ENCODE results near the gene CNGB1.

The CNGB1 gene

GRCh38 chr16:57966204-57966771, 4.6 kb downstream of the CNGB1 start:
- H3K79me2 ChIP-seq (ENCODE audit: insufficient read depth, low read length) = no peaks in the 10 kb centered on the region
- no peaks in the 10 kb centered on the region for H3K9me2 ChIP-seq (ENCODE audit: low read depth, low read length)
- no peaks in the 10 kb centered on the region for H3K27me3 ChIP-seq (ENCODE audit: insufficient read depth, low read length)
- H3F3A ChIP-seq (ENCODE audit: insufficient read depth, low read length) = no peaks in the 10 kb centered on the region
- TF ChIP-seq EZH2 (IDR thresholded peaks at IDR 0.05; ENCODE audit: borderline replicate concordance, low read length) (no peak), CTCF (IDR thresholded peaks at IDR 0.05; ENCODE audit: low read length) (no peak)
- no peak overlapping the region for H3K4me3 ChIP-seq (ENCODE audit: low read depth, low read length, poor library complexity, severe bottlenecking)
- H3K9me3 ChIP-seq (ENCODE audit: low read length) = no peaks in the 10 kb centered on the region
- H2AFZ ChIP-seq (ENCODE audit: low read length) = no peak overlapping the region
- no peak overlapping the region for H3K27ac ChIP-seq (ENCODE audit: low read depth, low read length, poor library complexity, severe bottlenecking)
- H3K4me1 ChIP-seq (ENCODE audit: insufficient read depth, low read length, severe bottlenecking) = no peaks in the 10 kb centered on the region
- H3K4me2 ChIP-seq (ENCODE audit: low read length) = no peak overlapping the region
- H4K20me1 ChIP-seq (ENCODE audit: insufficient read depth, low read length) = no peaks in the 10 kb centered on the region
- no peak overlapping the region for H3K9ac ChIP-seq (ENCODE audit: low read length)
- no peaks in the 10 kb centered on the region for H3K36me3 ChIP-seq (ENCODE audit: insufficient read depth, low read length)

GRCh38 chr16:57964157-57964700, 6.7 kb downstream of the CNGB1 start:
- no peak overlapping the region for H3K9ac ChIP-seq (ENCODE audit: low read length)
- TF ChIP-seq CTCF (IDR thresholded peaks at IDR 0.05; ENCODE audit: low read length) (no peak), EZH2 (IDR thresholded peaks at IDR 0.05; ENCODE audit: borderline replicate concordance, low read length) (no peak)
- H3K79me2 ChIP-seq (ENCODE audit: insufficient read depth, low read length) = no peaks in the 10 kb centered on the region
- no peak overlapping the region for H3K4me3 ChIP-seq (ENCODE audit: low read depth, low read length, poor library complexity, severe bottlenecking)
- no peaks in the 10 kb centered on the region for H4K20me1 ChIP-seq (ENCODE audit: insufficient read depth, low read length)
- H3K36me3 ChIP-seq (ENCODE audit: insufficient read depth, low read length) = no peaks in the 10 kb centered on the region
- no peaks in the 10 kb centered on the region for H3K4me1 ChIP-seq (ENCODE audit: insufficient read depth, low read length, severe bottlenecking)
- H3F3A ChIP-seq (ENCODE audit: insufficient read depth, low read length) = no peaks in the 10 kb centered on the region
- H3K9me2 ChIP-seq (ENCODE audit: low read depth, low read length) = no peaks in the 10 kb centered on the region
- no peak overlapping the region for H2AFZ ChIP-seq (ENCODE audit: low read length)
- H3K27ac ChIP-seq (ENCODE audit: low read depth, low read length, poor library complexity, severe bottlenecking) = no peak overlapping the region
- H3K9me3 ChIP-seq (ENCODE audit: low read length) = no peaks in the 10 kb centered on the region
- H3K27me3 ChIP-seq (ENCODE audit: insufficient read depth, low read length) = no peaks in the 10 kb centered on the region
- H3K4me2 ChIP-seq (ENCODE audit: low read length) = no peak overlapping the region

- Histone ChIP-seq H3F3A (ENCODE audit: insufficient read depth, low read length) (no peaks in the 10 kb centered on the region), H3K9ac (ENCODE audit: low read length) (no peak overlapping the region), H3K27me3 (ENCODE audit: insufficient read depth, low read length) (no peaks in the 10 kb centered on the region), H3K9me3 (ENCODE audit: low read length) (no peaks in the 10 kb centered on the region), H3K4me1 (ENCODE audit: insufficient read depth, low read length, severe bottlenecking) (no peaks in the 10 kb centered on the region), H3K36me3 (ENCODE audit: insufficient read depth, low read length) (no peaks in the 10 kb centered on the region), H3K79me2 (ENCODE audit: insufficient read depth, low read length) (no peaks in the 10 kb centered on the region), H3K4me3 (ENCODE audit: low read depth, low read length, poor library complexity, severe bottlenecking) (no peak overlapping the region), H3K9me2 (ENCODE audit: low read depth, low read length) (no peaks in the 10 kb centered on the region), H4K20me1 (ENCODE audit: insufficient read depth, low read length) (no peaks in the 10 kb centered on the region), H3K4me2 (ENCODE audit: low read length) (no peak overlapping the region), H2AFZ (ENCODE audit: low read length) (no peak overlapping the region), H3K27ac (ENCODE audit: low read depth, low read length, poor library complexity, severe bottlenecking) (no peak overlapping the region)
- no peak for TF ChIP-seq CTCF (IDR thresholded peaks at IDR 0.05; ENCODE audit: low read length)
- no peak for TF ChIP-seq EZH2 (IDR thresholded peaks at IDR 0.05; ENCODE audit: borderline replicate concordance, low read length)
Observed at GRCh38 chr16:57962756-57963155, 8.2 kb downstream of the CNGB1 start.

All from OCI-LY1 (cell line).